Measurements from ENCODE around the gene STX17.
A peak's percentile ranks its signal among the peaks of the same experiment; 100 is the strongest.
"Not testable (repeated sequence)": the region's sequence is repeated elsewhere in the genome, so short reads cannot be mapped to it uniquely, and the experiment has no call there.

Gene STX17

GRCh38 chr9:99906403-99907207 lies at the start of gene STX17:
STX17 (plus strand) TSS chr9:99906654; CDS start chr9:99915240, 8,586 bp downstream.
- H3K27ac ChIP-seq (ENCODE audit: low read depth in 2 of 2, low read length in 2 of 2) = peak within 1 kb of the TSS; percentile 95
- no peaks in the 10 kb centered on the region for H3K36me3 ChIP-seq (ENCODE audit: control insufficient read depth in 2 of 2, insufficient read depth in 2 of 2, low read length in 2 of 2)
- H3K27me3 ChIP-seq (ENCODE audit: control insufficient read depth in 2 of 2, insufficient read depth in 2 of 2, low read length in 2 of 2) = no peaks in the 10 kb centered on the region
- H3K9ac ChIP-seq (ENCODE audit: low read depth in 1 of 2, low read length in 2 of 2) = peak within 1 kb of the TSS; percentile 86 to 92
- H3K4me3 ChIP-seq (ENCODE audit: low read length in 2 of 2) = peak within 1 kb of the TSS; percentile 80 to 94
- H3K4me1 ChIP-seq (ENCODE audit: control insufficient read depth in 2 of 2, insufficient read depth in 2 of 2, low read length in 2 of 2) = peaks cover 11% of the 10 kb centered on the region in 2 donors
- H3K9me3 ChIP-seq (ENCODE audit: control insufficient read depth in 2 of 2, low read length in 2 of 2) = no peaks in the 10 kb centered on the region

- H3K9ac ChIP-seq (ENCODE audit: low read depth in 1 of 2, low read length in 2 of 2); H3K4me1 ChIP-seq (ENCODE audit: control insufficient read depth in 2 of 2, insufficient read depth in 2 of 2, low read length in 2 of 2); H3K9me3 ChIP-seq (ENCODE audit: control insufficient read depth in 2 of 2, low read length in 2 of 2); H3K4me3 ChIP-seq (ENCODE audit: low read length in 2 of 2); H3K27ac ChIP-seq (ENCODE audit: low read depth in 2 of 2, low read length in 2 of 2); H3K27me3 ChIP-seq (ENCODE audit: control insufficient read depth in 2 of 2, insufficient read depth in 2 of 2, low read length in 2 of 2); H3K36me3 ChIP-seq (ENCODE audit: control insufficient read depth in 2 of 2, insufficient read depth in 2 of 2, low read length in 2 of 2): not testable (repeated sequence)
Observed at GRCh38 chr9:99857576-99857975, 48.9 kb upstream of the STX17 start.

GRCh38 chr9:99858087-99858486 lies 48.4 kb upstream of the STX17 start:
- no peaks in the 10 kb centered on the region for H3K27me3 ChIP-seq (ENCODE audit: control insufficient read depth in 2 of 2, insufficient read depth in 2 of 2, low read length in 2 of 2)
- no peak overlapping the region for H3K9ac ChIP-seq (ENCODE audit: low read depth in 1 of 2, low read length in 2 of 2)
- H3K27ac ChIP-seq (ENCODE audit: low read depth in 2 of 2, low read length in 2 of 2) = no peak overlapping the region
- H3K4me3 ChIP-seq (ENCODE audit: low read length in 2 of 2) = no peak overlapping the region
- no peaks in the 10 kb centered on the region for H3K36me3 ChIP-seq (ENCODE audit: control insufficient read depth in 2 of 2, insufficient read depth in 2 of 2, low read length in 2 of 2)
- no peaks in the 10 kb centered on the region for H3K9me3 ChIP-seq (ENCODE audit: control insufficient read depth in 2 of 2, low read length in 2 of 2)
- no peaks in the 10 kb centered on the region for H3K4me1 ChIP-seq (ENCODE audit: control insufficient read depth in 2 of 2, insufficient read depth in 2 of 2, low read length in 2 of 2)

GRCh38 chr9:99859243-99859980 lies 47.0 kb upstream of the STX17 start:
- no peak overlapping the region for H3K27ac ChIP-seq (ENCODE audit: low read depth in 2 of 2, low read length in 2 of 2)
- H3K27me3 ChIP-seq (ENCODE audit: control insufficient read depth in 2 of 2, insufficient read depth in 2 of 2, low read length in 2 of 2) = no peaks in the 10 kb centered on the region
- H3K9ac ChIP-seq (ENCODE audit: low read depth in 1 of 2, low read length in 2 of 2) = no peak overlapping the region

GRCh38 chr9:99860266-99860665 lies 46.2 kb upstream of the STX17 start:
- Histone ChIP-seq H3K4me3 (ENCODE audit: low read length in 2 of 2) (no peak overlapping the region), H3K4me1 (ENCODE audit: control insufficient read depth in 2 of 2, insufficient read depth in 2 of 2, low read length in 2 of 2) (no peaks in the 10 kb centered on the region)

More at GRCh38 chr9:99859243-99859980, 47.0 kb upstream of the STX17 start:
- Histone ChIP-seq H3K9me3 (ENCODE audit: control insufficient read depth in 2 of 2, low read length in 2 of 2) (no peaks in the 10 kb centered on the region), H3K4me3 (ENCODE audit: low read length in 2 of 2) (no peak overlapping the region), H3K4me1 (ENCODE audit: control insufficient read depth in 2 of 2, insufficient read depth in 2 of 2, low read length in 2 of 2) (no peaks in the 10 kb centered on the region), H3K36me3 (ENCODE audit: control insufficient read depth in 2 of 2, insufficient read depth in 2 of 2, low read length in 2 of 2) (no peaks in the 10 kb centered on the region)

GRCh38 chr9:99863955-99864354 lies 42.5 kb upstream of the STX17 start:
- no peak overlapping the region for H3K4me3 ChIP-seq (ENCODE audit: low read length in 2 of 2)
- H3K36me3 ChIP-seq (ENCODE audit: control insufficient read depth in 2 of 2, insufficient read depth in 2 of 2, low read length in 2 of 2) = no peaks in the 10 kb centered on the region
- H3K9ac ChIP-seq (ENCODE audit: low read depth in 1 of 2, low read length in 2 of 2) = no peak overlapping the region
- no peaks in the 10 kb centered on the region for H3K9me3 ChIP-seq (ENCODE audit: control insufficient read depth in 2 of 2, low read length in 2 of 2)
- H3K27me3 ChIP-seq (ENCODE audit: control insufficient read depth in 2 of 2, insufficient read depth in 2 of 2, low read length in 2 of 2) = no peaks in the 10 kb centered on the region
- H3K27ac ChIP-seq (ENCODE audit: low read depth in 2 of 2, low read length in 2 of 2) = no peak overlapping the region
- no peaks in the 10 kb centered on the region for H3K4me1 ChIP-seq (ENCODE audit: control insufficient read depth in 2 of 2, insufficient read depth in 2 of 2, low read length in 2 of 2)

More at GRCh38 chr9:99860266-99860665, 46.2 kb upstream of the STX17 start:
- Histone ChIP-seq H3K9me3 (ENCODE audit: control insufficient read depth in 2 of 2, low read length in 2 of 2) (no peaks in the 10 kb centered on the region), H3K27ac (ENCODE audit: low read depth in 2 of 2, low read length in 2 of 2) (no peak overlapping the region), H3K27me3 (ENCODE audit: control insufficient read depth in 2 of 2, insufficient read depth in 2 of 2, low read length in 2 of 2) (no peaks in the 10 kb centered on the region), H3K9ac (ENCODE audit: low read depth in 1 of 2, low read length in 2 of 2) (no peak overlapping the region), H3K36me3 (ENCODE audit: control insufficient read depth in 2 of 2, insufficient read depth in 2 of 2, low read length in 2 of 2) (no peaks in the 10 kb centered on the region)

GRCh38 chr9:99866398-99866797 lies 40.1 kb upstream of the STX17 start:
- no peak overlapping the region for H3K4me3 ChIP-seq (ENCODE audit: low read length in 2 of 2)
- no peaks in the 10 kb centered on the region for H3K9me3 ChIP-seq (ENCODE audit: control insufficient read depth in 2 of 2, low read length in 2 of 2)
- no peaks in the 10 kb centered on the region for H3K27me3 ChIP-seq (ENCODE audit: control insufficient read depth in 2 of 2, insufficient read depth in 2 of 2, low read length in 2 of 2)
- no peaks in the 10 kb centered on the region for H3K36me3 ChIP-seq (ENCODE audit: control insufficient read depth in 2 of 2, insufficient read depth in 2 of 2, low read length in 2 of 2)
- H3K27ac ChIP-seq (ENCODE audit: low read depth in 2 of 2, low read length in 2 of 2) = no peak overlapping the region
- no peaks in the 10 kb centered on the region for H3K4me1 ChIP-seq (ENCODE audit: control insufficient read depth in 2 of 2, insufficient read depth in 2 of 2, low read length in 2 of 2)
- H3K9ac ChIP-seq (ENCODE audit: low read depth in 1 of 2, low read length in 2 of 2) = no peak overlapping the region

GRCh38 chr9:99867536-99867935 lies 38.9 kb upstream of the STX17 start:
- no peak overlapping the region for H3K9ac ChIP-seq (ENCODE audit: low read depth in 1 of 2, low read length in 2 of 2)
- no peak overlapping the region for H3K4me3 ChIP-seq (ENCODE audit: low read length in 2 of 2)
- H3K36me3 ChIP-seq (ENCODE audit: control insufficient read depth in 2 of 2, insufficient read depth in 2 of 2, low read length in 2 of 2) = no peaks in the 10 kb centered on the region
- no peaks in the 10 kb centered on the region for H3K27me3 ChIP-seq (ENCODE audit: control insufficient read depth in 2 of 2, insufficient read depth in 2 of 2, low read length in 2 of 2)
- H3K27ac ChIP-seq (ENCODE audit: low read depth in 2 of 2, low read length in 2 of 2) = no peak overlapping the region
- H3K4me1 ChIP-seq (ENCODE audit: control insufficient read depth in 2 of 2, insufficient read depth in 2 of 2, low read length in 2 of 2) = no peaks in the 10 kb centered on the region
- H3K9me3 ChIP-seq (ENCODE audit: control insufficient read depth in 2 of 2, low read length in 2 of 2) = no peaks in the 10 kb centered on the region

- Histone ChIP-seq H3K4me3 (ENCODE audit: low read length in 2 of 2) (no peak overlapping the region), H3K4me1 (ENCODE audit: control insufficient read depth in 2 of 2, insufficient read depth in 2 of 2, low read length in 2 of 2) (no peaks in the 10 kb centered on the region), H3K36me3 (ENCODE audit: control insufficient read depth in 2 of 2, insufficient read depth in 2 of 2, low read length in 2 of 2) (no peaks in the 10 kb centered on the region), H3K27ac (ENCODE audit: low read depth in 2 of 2, low read length in 2 of 2) (no peak overlapping the region), H3K27me3 (ENCODE audit: control insufficient read depth in 2 of 2, insufficient read depth in 2 of 2, low read length in 2 of 2) (no peaks in the 10 kb centered on the region), H3K9me3 (ENCODE audit: control insufficient read depth in 2 of 2, low read length in 2 of 2) (no peaks in the 10 kb centered on the region), H3K9ac (ENCODE audit: low read depth in 1 of 2, low read length in 2 of 2) (no peak overlapping the region)
Observed at GRCh38 chr9:99867968-99868367, 38.5 kb upstream of the STX17 start.

- Histone ChIP-seq H3K9me3 (ENCODE audit: control insufficient read depth in 2 of 2, low read length in 2 of 2) (no peaks in the 10 kb centered on the region), H3K27me3 (ENCODE audit: control insufficient read depth in 2 of 2, insufficient read depth in 2 of 2, low read length in 2 of 2) (no peaks in the 10 kb centered on the region), H3K4me1 (ENCODE audit: control insufficient read depth in 2 of 2, insufficient read depth in 2 of 2, low read length in 2 of 2) (no peaks in the 10 kb centered on the region), H3K9ac (ENCODE audit: low read depth in 1 of 2, low read length in 2 of 2) (no peak overlapping the region), H3K4me3 (ENCODE audit: low read length in 2 of 2) (no peak overlapping the region), H3K36me3 (ENCODE audit: control insufficient read depth in 2 of 2, insufficient read depth in 2 of 2, low read length in 2 of 2) (no peaks in the 10 kb centered on the region), H3K27ac (ENCODE audit: low read depth in 2 of 2, low read length in 2 of 2) (no peak overlapping the region)
Observed at GRCh38 chr9:99868845-99869244, 37.6 kb upstream of the STX17 start.
